Upper lobe of left lung (tissue), 4 donors: ENCODE results near the gene TRMT6.

ENCODE experiments used
- EP300 ChIP-seq, 4 donors: sonication (generic); formaldehyde crosslinking; IDR thresholded peaks; one replicate each; pipeline ENCODE4 v1.5.1; 2017; ENCODE audit warnings: antibody characterized with exemption in 4 of 4, control low read depth in 2 of 4
- POLR2AphosphoS5 ChIP-seq, 2 donors: sonication (generic); formaldehyde crosslinking; IDR thresholded peaks; one replicate each; pipeline ENCODE4 v1.5.1; 2017; ENCODE audit warnings: antibody characterized with exemption in 2 of 2
- TF ChIP-seq, protein P1 (sequence below), 6 experiments: fragments of 450-650 bp in 4 of 6; fragments of 200-600 bp in 2 of 6; sonication (generic) in 2 of 6; IDR thresholded peaks; one replicate each; pipeline ENCODE4 v1.5.1; 2016 to 2019; ENCODE audit warnings: antibody characterized with exemption in 6 of 6

DNA sequence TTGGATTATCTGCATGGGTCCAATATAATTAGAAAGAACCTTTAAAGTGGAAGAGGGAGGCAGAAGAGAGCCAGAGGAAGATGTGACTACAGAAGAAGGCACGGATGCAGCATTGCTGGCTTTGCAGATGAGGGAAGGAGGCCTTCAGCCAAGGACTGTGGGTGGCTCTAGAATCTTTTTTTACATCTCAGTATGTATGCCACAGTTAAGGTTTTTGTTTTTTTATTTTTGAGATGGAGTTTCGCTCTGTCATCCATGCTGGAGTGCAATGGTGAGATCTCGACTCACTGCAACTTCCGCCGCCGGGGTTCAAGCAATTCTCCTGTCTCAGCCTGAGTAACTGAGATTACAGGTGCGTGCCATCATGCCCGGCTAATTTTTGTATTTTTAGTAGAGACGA lies 49.5 kb upstream of the TRMT6 start:
- TF ChIP-seq, protein P1, sequence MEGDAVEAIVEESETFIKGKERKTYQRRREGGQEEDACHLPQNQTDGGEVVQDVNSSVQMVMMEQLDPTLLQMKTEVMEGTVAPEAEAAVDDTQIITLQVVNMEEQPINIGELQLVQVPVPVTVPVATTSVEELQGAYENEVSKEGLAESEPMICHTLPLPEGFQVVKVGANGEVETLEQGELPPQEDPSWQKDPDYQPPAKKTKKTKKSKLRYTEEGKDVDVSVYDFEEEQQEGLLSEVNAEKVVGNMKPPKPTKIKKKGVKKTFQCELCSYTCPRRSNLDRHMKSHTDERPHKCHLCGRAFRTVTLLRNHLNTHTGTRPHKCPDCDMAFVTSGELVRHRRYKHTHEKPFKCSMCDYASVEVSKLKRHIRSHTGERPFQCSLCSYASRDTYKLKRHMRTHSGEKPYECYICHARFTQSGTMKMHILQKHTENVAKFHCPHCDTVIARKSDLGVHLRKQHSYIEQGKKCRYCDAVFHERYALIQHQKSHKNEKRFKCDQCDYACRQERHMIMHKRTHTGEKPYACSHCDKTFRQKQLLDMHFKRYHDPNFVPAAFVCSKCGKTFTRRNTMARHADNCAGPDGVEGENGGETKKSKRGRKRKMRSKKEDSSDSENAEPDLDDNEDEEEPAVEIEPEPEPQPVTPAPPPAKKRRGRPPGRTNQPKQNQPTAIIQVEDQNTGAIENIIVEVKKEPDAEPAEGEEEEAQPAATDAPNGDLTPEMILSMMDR (IDR thresholded peaks at IDR 0.05): no peak
- TF ChIP-seq POLR2AphosphoS5 (IDR thresholded peaks at IDR 0.05): no peak
- TF ChIP-seq EP300 (IDR thresholded peaks at IDR 0.05): no peak
